SH-SY5Y (cell line): ENCODE measurements around the gene PSAP.
A peak's percentile ranks its signal among the peaks of the same experiment; 100 is the strongest.

ENCODE experiments used
- GATA2 ChIP-seq: IDR thresholded peaks from 2 replicates; pipeline ENCODE4 v1.6.1; 2011; ENCODE audit warnings: mild to moderate bottlenecking, low read depth, low read length
- GATA3 ChIP-seq: IDR thresholded peaks from 2 replicates; pipeline ENCODE4 v1.6.1; 2011; ENCODE audit warnings: low read depth, mild to moderate bottlenecking, low read length, moderate library complexity

The PSAP gene

DNA sequence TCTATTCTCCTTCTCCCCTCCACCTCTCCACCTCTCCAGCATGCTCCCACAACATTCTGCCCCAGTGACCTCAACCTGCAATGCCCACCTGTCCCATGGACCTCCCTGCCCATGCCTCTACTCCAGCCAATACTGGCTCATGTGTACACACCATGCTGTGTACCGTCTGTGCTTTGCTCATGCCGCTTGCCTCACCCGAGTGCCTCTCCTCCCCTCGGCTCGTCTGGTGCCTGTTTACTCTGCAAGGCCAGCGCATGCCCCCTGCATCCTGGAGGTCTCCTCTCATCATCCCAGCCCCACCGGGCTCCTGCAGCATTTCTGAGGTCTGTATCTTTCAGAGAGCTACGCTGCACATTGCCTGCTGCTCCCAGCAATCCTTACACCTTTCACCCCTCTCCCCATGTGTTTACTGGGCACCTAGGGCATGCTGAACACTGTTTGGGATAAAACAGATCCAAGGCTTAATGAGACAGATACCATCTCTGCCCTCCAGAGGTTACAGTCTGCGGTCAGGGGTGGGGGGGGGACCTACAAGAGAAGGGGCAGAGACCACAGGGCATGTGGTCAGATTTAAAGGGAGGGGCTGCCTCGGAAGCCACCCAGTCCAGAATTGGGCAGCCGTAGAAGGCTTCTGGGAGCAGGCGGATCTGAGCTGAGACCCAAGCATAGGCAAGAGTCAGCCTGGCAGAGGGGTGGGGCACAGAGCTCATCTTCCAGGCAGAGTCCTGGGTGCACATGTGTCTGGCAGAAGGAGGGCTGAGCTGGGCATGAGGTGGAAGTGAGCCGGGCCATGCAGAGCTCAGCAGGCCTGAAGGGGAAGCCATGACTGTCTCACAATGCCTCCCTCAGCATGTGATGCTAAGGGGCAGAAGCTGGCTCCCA lies 29.6 kb upstream of the PSAP start:
- TF ChIP-seq GATA2: peak; percentile 95
- TF ChIP-seq GATA3: peak; percentile 78; the same call in 1 of the 2 replicates

DNA sequence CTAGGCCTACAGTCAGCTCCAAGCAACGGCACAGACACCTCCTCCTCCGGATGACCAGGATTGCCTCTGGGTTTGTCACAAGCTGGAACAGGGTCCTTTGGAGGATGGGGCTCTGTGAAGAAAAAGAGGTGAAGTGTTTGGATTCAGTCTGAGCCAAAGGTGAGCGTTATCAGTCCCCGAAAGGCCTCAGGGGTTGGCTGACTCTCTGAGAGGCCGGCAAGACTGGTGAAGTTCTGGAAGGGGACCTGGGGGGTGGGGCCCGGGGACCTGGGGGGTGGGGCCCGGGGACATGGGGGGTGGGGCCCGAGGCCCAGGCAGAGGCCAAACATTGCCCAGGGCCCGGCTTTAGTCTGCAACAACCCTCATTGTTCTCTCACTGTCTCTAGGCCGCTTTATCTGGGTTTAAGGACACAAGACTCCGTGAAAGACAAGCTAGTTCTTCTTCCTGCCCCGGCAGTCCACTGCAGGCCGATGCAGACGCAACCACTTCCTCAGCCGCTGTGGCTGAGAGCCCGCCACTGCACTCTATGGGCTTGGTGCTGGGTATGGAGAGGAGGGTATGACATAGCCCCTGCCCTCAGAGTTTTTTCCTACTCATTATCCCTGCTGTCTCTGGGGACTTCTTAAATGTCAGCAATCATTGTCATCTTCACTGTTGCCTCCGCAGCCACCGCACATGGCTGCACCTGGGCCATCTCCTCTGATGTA lies 27.4 kb upstream of the PSAP start:
- TF ChIP-seq GATA2 (no peak), GATA3 (no peak)

DNA sequence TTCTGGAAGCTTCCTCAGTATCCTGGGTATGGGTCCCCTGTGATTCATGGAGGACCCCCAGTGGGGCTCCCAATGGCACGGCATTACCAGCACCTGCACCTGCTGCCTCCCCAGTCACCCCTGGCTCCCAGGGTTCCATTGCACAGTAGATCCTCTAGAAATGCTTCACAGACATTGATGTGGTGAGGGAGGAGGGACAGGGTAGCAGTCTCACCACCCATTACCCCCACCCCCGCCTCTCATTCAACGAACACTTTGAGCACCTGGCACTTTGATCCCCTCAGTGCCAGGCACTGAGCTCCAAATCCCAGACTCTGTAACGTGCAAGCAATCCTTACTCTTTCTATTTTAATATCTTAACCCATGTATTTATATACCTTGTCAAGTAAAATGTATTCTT lies 26.8 kb upstream of the PSAP start:
- TF ChIP-seq GATA2: no peak
- TF ChIP-seq GATA3: no peak

DNA sequence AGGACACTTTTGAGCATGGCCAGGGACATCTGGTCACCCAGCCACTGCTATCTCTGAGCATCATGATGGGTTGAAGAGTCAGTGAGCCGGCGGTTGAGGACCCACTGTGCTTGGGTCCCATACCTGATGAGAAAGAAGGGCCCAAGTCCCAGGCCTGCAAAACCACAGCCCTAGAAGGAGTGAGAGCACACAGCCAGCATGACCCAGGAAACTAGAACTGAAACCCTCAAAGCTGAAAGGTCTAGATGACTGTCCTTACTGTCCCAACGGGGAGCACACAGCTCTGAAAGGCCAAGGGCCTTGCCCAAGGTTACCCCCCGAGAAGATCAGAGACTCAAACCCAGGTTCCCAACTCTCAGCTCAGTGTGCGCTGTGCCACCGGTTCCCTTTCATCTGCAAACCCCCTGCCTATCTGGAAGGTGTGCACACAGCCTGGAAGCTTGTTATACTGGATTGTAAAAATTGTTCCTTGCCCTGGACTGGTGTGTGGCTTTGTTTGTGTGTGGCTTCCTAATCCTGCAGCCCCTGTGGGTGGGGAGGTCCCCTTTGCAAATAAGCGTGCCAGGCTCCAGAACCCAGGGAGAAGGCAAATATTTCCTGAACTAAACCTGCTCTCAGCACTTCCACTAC lies 22.6 kb upstream of the PSAP start:
- no peak for TF ChIP-seq GATA3
- no peak for TF ChIP-seq GATA2

DNA sequence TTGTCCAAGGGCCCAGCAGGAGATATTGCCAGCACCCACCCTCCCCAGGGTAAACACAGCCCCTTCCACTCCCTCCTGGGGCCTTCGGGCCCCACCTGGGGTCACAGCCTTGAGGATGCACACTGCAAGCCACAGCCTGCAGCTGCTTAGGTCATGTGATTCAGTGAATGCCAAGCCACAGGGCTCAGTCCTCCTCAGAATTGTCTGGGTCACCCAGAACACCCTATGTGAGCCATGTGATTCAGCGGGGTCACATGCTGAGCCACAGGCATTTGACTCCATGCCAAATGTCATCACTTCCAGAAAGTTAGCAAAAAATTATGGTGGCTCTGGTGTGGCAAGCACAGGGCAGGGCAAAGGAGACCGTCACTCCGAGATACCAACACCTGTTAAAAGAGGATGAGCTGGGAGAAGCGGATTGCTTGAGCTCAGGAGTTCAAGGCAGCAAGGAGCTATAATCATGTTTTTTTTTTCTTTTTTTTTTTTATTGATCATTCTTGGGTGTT lies 17.2 kb upstream of the PSAP start:
- no peak for TF ChIP-seq GATA3
- no peak for TF ChIP-seq GATA2

DNA sequence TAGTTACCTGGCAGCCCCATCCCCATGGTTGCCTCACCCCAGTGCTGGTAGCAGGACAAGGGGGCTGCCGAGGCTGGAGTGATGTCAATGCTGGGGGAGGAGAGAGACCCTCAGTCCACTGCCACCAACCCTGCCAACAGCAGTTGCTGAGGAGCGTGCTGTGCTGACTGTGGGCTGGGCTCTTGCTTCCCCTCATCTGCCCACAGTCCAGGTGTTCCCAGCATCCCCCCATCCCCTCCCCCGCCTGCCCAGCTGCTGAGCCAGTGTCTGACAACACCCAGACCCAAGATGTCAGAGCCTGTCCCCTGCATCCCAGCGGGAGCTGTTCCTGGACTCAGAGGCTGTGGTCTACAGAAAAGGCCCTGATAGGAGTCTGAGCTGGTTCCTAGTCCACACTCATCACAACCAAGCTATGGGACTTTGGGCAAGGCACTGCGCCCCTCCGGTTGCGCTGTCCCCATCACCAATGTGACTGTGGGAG lies 14.6 kb upstream of the PSAP start:
- TF ChIP-seq GATA3 (no peak), GATA2 (no peak)

DNA sequence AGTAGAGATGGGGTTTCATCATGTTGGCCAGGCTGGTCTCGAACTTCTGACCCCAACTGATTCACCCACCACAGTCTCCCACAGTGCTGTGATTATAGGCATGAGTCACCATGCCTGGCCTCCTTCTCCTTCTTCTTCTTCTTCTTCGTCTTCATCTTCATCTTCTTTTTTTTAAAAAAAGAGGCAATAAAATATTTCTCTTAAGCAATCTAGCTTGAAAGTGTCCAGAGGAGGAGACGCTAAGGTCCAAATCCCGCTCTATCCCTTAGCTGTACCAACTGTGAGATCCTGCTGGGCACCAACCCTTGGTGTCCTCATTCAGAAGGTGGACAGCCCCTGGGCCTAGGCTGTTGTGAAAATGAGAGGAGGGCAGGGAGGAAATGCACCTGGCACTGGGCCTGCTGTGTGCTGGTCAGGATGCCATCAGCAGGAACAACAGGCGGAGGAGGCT lies 13.9 kb upstream of the PSAP start:
- TF ChIP-seq GATA2 (no peak), GATA3 (no peak)

DNA sequence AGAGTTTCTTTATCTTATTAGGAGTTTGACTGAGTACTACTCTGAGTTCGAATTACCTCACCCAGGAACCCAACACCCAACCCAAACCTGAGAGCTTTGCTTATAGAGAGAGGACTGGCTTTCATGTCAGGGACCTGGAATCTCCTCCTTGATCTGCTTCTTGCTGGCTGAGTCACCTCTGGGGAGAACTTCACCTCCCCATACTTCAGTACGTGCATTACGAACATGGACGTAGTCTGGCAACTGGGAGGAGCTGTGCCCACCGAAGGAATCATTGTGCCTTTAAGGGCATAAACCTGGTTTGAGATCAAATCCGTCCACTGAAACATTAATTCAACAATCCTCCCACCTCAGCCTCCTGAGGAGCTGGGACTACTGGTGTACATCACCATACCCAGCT lies 12.2 kb upstream of the PSAP start:
- TF ChIP-seq GATA3 (no peak), GATA2 (no peak)

DNA sequence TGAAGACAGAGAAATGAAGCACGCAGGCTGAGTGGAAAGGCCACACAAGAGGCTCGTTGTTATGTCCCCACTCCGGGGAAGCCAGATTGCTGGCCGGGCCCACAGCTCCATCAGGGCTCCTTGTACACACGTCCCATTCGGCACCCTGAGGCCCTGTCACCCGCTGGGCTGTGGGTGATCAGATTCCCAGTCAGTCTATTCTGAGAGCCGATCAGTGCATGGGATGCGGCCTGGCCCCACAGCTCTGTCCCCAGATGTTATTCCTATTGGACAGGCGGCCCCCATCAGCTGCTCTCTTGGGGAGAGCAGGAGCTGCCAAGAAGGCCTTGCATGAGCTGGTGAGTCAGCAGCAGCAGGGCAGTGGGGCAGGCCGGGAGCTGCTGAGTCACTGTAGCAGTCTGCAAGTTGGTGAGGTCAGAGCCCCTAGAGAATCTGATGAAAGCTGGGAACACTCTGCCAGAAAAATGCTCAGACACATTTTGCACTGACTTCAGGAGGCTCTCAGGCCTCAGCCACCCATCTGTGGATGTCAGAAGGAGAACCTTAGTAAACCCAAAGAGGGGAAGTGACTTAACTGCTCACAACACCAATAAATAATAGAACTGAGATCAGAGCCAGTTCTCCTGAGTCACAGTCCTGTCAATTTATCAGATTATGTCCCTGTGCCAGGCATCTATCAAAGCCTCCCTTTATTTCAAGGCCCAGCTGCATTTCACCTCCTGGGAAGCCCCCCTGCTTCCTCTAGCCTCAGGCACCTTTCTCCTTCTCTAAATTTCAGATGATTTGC lies 9.4 kb upstream of the PSAP start:
- TF ChIP-seq GATA3 (no peak), GATA2 (no peak)

DNA sequence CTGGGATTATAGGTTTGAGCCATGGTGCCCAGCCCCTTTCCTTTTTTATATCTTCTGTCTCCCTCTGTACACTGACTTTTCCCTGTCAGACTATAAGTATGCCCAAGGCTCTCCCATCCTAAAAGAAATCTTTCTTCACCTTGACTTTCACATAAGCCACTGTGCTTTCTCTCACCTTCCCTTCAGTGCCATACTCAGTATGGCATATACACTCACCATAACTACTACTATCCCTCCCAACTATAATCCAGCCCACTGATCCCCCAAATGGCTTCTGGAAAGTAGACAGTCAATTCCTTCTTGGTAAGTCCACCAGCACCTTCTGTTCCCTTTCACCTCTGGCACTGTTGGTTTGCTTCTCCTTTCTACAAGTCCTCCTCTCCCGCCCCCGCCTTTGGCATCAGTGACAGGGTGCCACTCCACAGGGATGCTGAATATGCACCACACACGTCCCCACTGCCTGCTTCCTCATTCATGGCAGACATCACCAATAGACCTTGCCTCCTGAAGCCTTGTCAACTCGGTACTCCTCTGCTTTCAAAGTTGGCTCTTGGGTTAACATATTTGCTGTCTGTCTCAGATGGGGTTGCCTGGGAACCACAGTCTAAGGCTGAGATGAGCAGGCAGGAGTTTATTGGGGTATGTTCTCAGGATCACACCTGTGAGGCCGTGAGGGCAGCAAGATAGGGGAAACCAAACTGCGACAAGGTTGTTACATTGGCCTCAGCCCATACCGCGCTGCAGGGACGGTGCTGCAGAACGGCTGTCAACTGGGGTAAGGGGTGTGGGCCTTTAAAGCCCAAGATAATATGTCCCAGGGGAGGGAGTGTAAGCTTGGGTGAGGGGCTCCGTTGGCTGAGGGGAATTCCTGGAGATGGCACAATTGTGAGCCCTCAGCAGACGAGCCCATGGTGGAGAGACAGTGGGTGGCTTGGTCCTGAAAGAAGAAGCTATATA lies 7.2 kb upstream of the PSAP start:
- TF ChIP-seq GATA2 (no peak), GATA3 (no peak)

DNA sequence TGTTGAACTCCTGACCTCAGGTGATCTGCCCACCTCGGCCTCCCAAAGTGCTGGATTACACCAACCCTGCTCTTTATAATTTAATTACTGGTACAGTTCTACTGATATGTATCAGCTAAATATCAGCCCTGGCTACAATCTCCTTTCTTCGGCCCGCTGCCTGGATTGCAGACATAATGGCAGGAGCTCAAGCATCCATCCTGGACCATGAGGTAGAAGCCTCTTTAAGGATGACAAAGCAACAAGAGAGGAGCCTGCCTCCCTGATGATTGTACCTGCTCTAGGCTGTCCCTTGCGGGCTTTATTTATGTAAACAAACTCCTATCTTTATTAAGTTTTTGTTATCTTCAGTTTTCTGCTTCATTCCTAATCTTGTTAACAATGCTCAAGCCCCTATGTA lies 5.6 kb upstream of the PSAP start:
- no peak for TF ChIP-seq GATA2
- TF ChIP-seq GATA3: no peak

DNA sequence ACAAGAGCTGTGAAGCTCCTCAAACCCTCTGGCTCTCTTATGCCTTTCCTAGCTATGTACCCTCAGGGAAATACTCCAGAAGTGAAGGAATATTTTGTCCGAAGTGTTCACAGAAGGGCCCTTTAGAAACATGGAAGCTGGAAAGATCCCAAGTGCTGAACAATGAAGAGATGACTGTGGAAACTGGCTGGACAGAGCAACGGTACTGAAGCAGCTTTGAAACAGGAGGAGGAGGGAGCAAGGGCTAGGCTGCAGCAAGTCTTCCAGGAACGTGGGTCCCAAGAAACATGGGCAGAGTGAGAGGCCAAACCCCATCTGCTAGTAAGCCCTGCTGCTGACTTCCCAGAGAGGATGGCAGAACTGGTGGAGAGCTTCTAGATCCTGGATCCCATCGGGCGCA lies 3.0 kb upstream of the PSAP start:
- TF ChIP-seq GATA2 (no peak), GATA3 (no peak)
